T-helper 2 cell treated with Interferon-gamma antibody and Interleukin-4, amounts not matched to agents 100 ng/mL and 5 ng/mL, for 36 hours (primary cell): Measurements from ENCODE around the gene MYO7A. TPM values are rescaled to one million over a fixed set of nuclear protein-coding genes. Genes with fewer than 3 reads are reported as not detected.

Source experiments
- intact Hi-C: fragments of 100-400 bp; cut with micrococcal nuclease; formaldehyde crosslinking; loops from one replicate; pipeline ENCODE4 v1.15.1; 2023
- total RNA-seq: library from RNA; stranded (reverse); gene quantifications from 2 replicates; pipeline ENCODE4 v1.2.3, GENCODE V29; 2022

The MYO7A gene
- total RNA-seq, 1 donor from 2014 or later, result 0.23 TPM

GRCh38 chr11:77262803-77263202 is 134.8 kb downstream of the MYO7A start:
- intact Hi-C loops, result no loop called here

Other genes with a start within 250 kb of the MYO7A start
- gene B3GNT6, start 93.8 kb upstream of the MYO7A start, total RNA-seq, result not detected in 2 replicates
- 0.55 and 0.80 TPM in 2 replicates for gene CAPN5, start 61.3 kb upstream of the MYO7A start, total RNA-seq
- gene OMP, start 25.4 kb upstream of the MYO7A start, total RNA-seq, result not detected in 2 replicates
- gene GDPD4, start 173.4 kb downstream of the MYO7A start, total RNA-seq, result not detected in 2 replicates